HG03457 (cell line): ENCODE measurements around the gene CTBP1.

ENCODE experiments used
- ATAC-seq: cut with Tn5 transposase; IDR thresholded peaks from one replicate; pipeline ENCODE4 v1.9.1; 2021; ENCODE audit warnings: moderate number of reproducible peaks; ENCODE audit not compliant: unreplicated experiment

The CTBP1 gene

DNA sequence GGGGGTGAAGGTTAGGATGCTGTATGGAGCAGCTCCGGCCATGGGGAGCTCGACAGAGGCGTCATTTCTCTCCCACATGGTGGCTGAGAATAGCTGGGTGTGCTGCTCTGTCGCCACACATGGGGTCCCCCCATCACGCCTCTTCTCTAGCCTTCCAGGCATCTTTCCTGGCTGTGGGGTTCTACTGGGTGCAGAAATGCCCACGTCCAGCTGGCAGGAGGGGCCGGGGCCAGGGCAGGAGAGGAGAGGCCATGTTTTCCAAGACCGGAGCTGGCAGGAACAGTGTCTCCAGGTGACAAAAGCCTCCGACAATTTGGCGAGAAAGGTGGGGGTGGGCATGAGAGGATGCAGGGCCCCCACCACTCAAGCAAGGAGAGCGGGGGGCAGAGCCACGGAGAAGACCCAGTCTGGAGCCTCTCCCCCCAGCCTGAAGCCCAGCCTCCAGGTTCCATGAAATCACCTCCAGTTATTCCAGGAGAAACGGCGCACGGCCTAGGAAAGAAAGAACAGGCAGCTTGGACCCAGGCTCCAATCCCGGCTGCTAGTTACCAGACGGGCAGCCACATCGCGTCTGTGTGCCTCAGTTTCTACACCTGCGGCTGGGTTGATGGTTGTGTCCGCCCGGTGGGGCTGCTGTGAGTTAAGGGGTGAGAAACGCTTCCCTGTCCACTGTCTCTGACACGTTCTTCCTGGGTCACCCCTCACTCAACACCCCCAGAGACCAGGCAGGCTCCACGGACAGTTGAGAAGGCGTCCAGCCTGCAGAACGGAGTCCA lies 49.2 kb downstream of the CTBP1 start:
- no peak for ATAC-seq

GRCh38 chr4:1198098-1198844 lies 50.7 kb downstream of the CTBP1 start:
- ATAC-seq = no peak

DNA sequence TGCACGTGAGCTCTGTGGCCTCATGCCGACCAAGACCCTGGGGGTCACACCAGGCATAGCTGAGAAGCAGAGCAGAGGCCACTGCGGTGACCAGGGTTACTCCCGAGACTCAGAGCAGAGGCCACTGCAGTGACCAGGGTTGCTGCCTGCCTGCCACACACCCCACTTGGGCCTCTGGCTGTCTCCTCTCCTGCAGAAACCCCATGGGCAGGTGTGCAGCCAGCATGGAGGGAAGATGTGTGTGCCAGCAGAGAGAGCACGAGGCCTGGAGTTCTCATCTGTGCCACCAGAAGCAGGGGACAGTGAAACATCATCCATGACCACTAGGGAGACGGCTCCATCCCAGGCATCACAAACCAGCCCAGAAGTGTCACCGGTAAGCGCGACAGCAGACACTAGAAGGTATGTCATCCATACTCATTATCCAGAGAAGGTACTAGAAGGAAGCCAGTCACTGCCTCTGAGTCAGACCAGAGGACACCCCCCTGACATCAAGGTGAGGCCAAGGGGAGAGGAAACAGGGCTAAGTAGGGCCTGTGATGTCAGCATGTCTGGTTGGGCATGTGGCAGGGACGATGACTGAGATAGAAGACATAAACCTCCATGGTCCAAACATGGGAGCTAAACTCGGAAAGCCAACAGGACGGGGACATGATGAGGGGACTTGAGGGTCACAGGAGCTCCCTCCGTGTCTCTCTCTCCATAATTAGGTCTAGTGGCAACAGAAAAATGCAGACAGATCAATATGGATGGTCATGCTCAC lies 52.3 kb downstream of the CTBP1 start:
- no peak for ATAC-seq

GRCh38 chr4:1195891-1196401 lies 53.0 kb downstream of the CTBP1 start:
- ATAC-seq = no peak

DNA sequence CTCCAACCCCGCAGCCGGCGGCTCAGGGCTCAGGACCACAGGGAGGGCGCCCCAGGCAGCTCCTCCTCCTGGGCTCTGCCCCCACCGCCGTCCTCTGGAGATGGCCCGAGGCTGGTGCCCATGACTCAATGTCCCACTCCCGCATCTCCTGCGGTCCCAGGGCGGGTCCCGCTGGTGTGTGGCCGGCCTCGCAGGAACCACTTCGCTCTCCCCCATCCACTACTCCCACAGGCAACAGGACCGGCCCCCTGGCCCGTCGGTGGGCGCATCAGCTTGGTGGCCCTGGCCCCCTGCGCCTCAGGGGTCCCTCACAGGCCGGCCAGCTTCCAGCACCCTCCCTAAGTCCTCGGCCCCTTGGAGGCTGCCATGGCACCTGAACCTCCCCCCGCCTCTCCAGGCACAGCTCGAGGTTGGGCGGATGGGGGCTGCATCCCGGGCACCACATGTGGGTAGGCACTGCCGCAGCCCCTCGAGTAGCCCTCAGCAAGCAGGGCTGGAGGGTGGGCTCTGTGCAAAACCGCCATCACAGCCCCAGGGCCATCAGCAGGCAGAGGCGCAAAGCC lies 53.7 kb downstream of the CTBP1 start:
- ATAC-seq = no peak

DNA sequence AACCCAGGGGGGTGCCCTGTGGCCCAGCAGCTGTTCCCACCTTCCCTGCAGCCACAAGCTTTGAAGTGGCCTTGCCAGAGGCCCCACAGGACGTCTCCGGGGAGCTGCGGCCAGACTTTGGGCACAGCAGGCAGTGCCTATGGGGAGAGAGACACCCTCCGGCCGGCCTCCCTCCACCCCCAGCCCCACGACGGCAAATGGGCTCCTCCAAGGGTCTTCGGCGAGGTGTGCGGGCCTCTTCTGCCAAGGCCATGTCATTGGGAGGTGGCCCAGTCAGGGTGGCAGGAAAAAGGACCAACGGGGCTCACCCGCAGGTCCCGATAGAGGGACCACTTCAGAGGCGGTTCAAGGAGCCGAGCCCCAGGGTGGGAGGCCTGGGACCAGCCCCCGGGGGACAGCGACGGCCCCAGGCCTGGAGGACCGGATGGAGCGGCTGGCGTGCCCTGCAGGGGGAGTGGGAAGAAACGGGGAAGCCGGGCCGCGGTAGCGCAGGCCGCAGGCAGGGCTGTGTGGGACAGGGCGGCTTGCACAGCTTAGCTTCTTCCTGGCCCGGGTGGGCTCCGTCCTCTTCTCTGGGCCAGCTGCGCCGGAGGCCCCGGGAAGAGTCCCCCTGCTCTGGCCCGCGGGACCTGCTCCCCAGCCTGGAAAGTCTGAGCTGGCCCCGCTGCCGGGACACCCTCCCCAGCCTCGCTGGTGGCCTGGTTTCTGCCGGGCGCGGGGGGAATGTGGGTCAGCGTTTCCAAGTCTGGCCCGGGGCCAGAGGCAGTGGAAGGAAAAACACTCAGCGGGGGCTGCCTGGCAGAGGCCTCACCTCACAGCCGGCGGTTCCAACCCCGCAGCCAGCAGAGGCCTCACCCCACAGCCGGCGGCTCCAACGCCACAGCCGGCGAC lies 54.7 kb downstream of the CTBP1 start:
- ATAC-seq = no peak

DNA sequence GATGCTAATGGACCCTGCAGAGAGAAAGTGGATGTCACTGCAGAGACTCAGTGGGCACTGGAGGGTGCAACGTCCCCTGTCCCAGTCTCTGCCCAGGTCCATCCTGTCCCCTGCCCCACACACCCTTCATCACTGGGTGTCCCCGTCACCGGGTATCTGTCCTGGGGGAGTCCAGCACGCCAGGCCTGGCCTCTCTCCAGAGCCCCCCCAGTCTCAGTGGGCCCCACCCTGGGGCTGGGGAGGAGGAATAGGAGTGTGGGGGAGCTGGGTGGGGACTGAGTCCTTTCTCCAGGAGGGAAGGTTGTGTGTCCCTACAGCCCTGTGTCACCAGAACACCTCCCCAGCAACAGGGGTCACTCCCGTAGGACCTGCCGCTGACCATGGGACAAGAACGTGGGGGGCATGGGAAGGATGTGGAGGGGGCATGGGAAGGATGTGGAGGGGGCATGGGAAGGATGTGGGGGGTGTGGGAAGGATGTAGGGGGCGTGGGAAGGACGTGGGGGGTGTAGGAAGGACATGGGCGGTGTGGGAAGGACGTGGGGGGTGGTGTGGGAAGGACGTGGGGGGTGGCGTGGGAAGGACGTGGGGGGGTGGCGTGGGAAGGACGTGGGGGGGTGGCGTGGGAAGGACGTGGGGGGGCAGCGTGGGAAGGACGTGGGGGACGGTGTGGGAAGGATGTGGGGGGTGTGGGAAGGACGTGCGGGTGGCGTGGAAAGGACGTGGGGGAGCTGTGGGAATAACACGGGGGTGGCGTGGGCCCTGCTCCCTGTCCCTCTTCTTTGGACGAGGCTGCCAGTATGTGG lies 55.5 kb downstream of the CTBP1 start:
- no peak for ATAC-seq

GRCh38 chr4:1192493-1193205 lies 56.3 kb downstream of the CTBP1 start:
- no peak for ATAC-seq

GRCh38 chr4:1192091-1192492 lies 56.8 kb downstream of the CTBP1 start:
- no peak for ATAC-seq

- ATAC-seq = no peak
Observed at GRCh38 chr4:1191621-1192020, 57.3 kb downstream of the CTBP1 start.

GRCh38 chr4:1187182-1187581 lies 61.7 kb downstream of the CTBP1 start:
- ATAC-seq = peak; percentile 57

DNA sequence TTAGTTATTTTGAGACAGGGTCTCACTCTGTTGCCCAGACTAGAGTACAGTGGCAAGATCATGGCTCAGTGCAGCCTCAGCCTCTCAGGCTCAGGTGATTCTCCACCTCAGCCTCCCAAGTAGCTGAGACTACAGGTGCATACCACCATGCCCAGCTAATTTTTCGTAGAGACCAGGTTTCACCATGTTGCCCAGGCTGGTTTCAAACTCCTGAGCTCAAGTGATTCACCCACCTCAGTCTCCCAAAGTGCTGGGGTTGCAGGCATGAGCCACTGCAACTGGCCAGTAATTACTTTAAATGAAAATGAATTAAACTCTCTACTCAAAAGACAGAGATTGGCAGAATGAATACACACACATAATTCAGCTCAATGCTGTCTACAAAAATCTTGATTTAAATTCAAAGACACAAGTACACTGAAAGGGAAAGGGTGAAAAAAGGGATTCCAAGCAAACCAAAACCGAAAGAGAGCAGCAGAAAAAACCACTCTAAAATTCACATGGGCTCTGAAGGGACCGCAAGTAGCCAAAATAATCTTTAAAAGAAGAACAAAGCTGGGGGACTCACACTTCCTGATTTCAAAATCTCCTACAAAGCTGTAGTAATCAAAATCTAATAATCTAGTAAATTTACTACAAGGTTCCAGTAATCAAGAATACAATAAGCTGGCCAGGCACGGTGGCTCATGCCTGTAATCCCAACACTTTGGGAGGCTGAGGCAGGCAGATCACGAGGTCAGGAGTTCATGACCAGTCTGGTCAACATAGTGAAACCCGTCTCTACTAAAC lies 64.8 kb downstream of the CTBP1 start:
- no peak for ATAC-seq

GRCh38 chr4:1182313-1182712 lies 66.6 kb downstream of the CTBP1 start:
- no peak for ATAC-seq

DNA sequence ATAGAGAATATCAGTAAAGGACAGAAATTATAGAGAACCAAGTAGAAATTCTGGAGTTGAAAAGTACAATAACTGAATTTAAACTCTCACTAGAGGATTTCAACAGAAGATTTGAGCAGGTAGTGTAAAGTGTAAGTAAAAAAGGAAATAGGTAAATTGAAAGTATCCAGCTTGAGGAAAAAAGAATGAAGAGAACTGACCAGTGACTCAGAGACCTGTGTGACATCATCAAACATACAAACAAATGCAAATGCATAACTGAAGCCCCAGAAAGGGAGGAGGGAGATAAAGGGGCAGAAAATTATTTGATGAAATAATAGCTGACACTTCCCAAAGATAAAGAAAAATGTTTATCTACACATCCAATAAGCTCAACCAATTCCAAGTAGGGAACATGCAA lies 68.3 kb downstream of the CTBP1 start:
- no peak for ATAC-seq

DNA sequence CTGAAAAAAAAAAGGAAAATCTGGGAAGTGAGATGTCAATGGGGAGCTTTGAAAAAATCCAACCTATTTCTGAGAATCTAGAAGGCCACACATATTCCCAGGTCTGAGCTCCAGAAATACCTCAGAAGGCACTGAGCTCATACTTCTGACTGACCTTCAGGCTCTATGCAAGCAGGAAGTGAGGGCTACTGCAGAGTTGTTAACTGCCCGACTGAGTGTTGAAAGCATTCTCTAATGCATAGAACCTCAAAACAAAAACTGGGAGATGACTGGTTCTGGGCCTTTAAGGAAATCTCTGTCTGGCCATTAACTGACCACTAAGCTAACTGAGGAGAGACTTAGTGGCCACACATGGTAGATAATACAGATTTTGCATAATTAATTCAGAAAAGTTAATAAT lies 69.0 kb downstream of the CTBP1 start:
- ATAC-seq = no peak

GRCh38 chr4:1179089-1179441 lies 69.9 kb downstream of the CTBP1 start:
- ATAC-seq = no peak

DNA sequence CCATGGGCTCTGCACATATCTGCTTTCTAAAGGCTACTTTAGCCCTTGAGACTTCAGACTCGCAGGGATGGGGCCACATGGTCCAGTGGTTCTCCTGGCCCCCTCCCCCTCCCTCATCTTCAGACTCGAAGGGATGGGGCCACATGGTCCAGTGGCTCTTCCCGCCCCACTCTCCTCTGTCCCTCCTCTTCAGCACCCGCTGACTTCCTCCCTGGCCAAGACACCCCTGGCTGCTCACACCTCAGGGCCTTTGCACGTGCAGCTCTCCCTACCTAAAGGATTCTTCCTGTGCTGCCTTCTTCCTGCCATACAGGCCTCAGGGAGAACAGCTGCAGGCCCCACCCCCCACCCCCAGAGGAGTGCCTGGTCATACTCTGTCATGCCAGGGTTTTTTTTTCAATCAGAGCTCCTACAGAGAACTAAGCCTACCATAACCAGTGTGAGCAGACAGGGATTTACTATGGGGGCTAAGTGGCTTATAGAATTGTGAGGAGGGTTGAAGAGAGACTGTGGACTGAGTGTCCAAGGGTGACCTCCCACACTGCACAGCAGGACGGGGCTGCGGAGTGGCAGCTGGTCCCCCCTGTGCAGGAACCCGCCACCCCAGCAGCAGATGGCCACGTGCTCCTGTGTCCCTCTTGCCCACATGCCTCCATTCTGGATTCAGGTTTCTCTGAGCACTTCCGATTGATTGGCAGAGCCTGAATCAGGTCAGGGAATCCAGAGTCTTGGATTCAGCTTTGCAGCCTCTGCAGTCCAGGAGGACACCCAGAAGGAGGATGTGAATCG lies 70.4 kb downstream of the CTBP1 start:
- ATAC-seq = no peak
